OCI-M2 (cell line): ENCODE results near the gene WNK1.
"Not testable (repeated sequence)": the region's sequence is repeated elsewhere in the genome, so short reads cannot be mapped to it uniquely, and the experiment has no call there.

Experiments used
- DNase-seq: peaks from one replicate; lab custom pipeline; 2025; ENCODE audit not compliant: unreplicated experiment; lab: John Stamatoyannopoulos, UW

Gene WNK1

GRCh38 chr12:810671-811415, 58.5 kb downstream of the WNK1 start:
- DNase-seq, result no peak

GRCh38 chr12:812950-813349, 60.6 kb downstream of the WNK1 start:
- DNase-seq, result no peak

GRCh38 chr12:817456-817855, 65.1 kb downstream of the WNK1 start:
- DNase-seq, result not testable (repeated sequence)

- DNase-seq, result no peak
Observed at GRCh38 chr12:817941-818600, 65.7 kb downstream of the WNK1 start.

GRCh38 chr12:818733-819132, 66.4 kb downstream of the WNK1 start:
- DNase-seq, result no peak

GRCh38 chr12:820336-820735, 68.0 kb downstream of the WNK1 start:
- no peak for DNase-seq

- no peak for DNase-seq
Observed at GRCh38 chr12:823028-823698, 70.8 kb downstream of the WNK1 start.

GRCh38 chr12:826331-826730, 74.0 kb downstream of the WNK1 start:
- DNase-seq, result no peak

- DNase-seq, result no peak
Observed at GRCh38 chr12:828726-829395, 76.5 kb downstream of the WNK1 start.

GRCh38 chr12:830111-830867, 77.9 kb downstream of the WNK1 start:
- no peak for DNase-seq

- no peak for DNase-seq
Observed at GRCh38 chr12:835754-836518, 83.6 kb downstream of the WNK1 start.

- DNase-seq, result no peak
Observed at GRCh38 chr12:836952-837351, 84.6 kb downstream of the WNK1 start.

- no peak for DNase-seq
Observed at GRCh38 chr12:837548-837947, 85.2 kb downstream of the WNK1 start.

GRCh38 chr12:843609-844008, 91.2 kb downstream of the WNK1 start:
- DNase-seq, result no peak

GRCh38 chr12:846421-846820, 94.0 kb downstream of the WNK1 start:
- no peak for DNase-seq

GRCh38 chr12:848173-848865, 95.9 kb downstream of the WNK1 start:
- no peak for DNase-seq

- DNase-seq, result no peak
Observed at GRCh38 chr12:848882-849527, 96.6 kb downstream of the WNK1 start.

- not testable (repeated sequence) for DNase-seq
Observed at GRCh38 chr12:849733-850437, 97.5 kb downstream of the WNK1 start.
